HG03064 (cell line): Measurements from ENCODE around the gene FNIP2.
"Not testable (repeated sequence)": the region's sequence is repeated elsewhere in the genome, so short reads cannot be mapped to it uniquely, and the experiment has no call there.

ENCODE experiments used
- ATAC-seq: cut with Tn5 transposase; IDR thresholded peaks from one replicate; pipeline ENCODE4 v1.9.1; 2021; ENCODE audit warnings: low read depth; ENCODE audit not compliant: unreplicated experiment

Gene FNIP2

DNA sequence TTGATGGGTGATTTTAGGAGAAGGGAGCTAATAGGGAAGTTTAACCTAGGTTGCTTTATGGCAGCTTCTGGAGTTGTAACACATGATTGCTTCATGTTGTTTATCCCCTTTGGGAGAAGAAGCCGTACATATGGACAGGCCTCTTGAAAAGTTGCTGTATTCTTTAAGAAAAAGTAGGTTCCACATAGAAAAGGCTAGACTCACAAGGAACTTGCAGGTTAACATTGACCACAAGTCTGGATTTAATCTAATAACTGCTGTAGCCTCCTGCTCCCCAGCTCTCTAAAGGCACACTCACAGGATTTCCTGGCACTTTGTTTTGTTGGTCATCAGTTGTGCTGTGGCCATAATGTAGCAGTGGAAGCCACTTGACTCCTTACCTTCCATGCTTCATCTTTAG is 19.7 kb downstream of the FNIP2 start:
- no peak for ATAC-seq

DNA sequence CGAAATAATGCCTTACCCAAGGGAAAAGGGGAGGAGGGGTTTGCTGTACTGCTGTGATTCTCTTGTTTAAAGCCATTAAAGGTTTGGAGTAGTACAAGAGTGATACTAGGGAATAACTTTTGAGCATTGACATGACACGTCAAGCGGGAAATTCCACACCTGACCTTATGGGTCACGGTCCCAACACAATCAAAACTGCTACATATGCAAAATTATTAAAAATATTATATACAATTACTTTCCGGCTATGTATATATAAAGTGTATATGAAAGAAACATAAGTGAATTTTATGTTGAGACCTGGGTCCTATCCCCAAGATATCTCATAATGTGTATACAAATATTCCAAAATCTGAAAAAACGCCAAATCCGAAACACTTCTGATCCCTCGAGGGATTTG is 21.0 kb downstream of the FNIP2 start:
- ATAC-seq: no peak

DNA sequence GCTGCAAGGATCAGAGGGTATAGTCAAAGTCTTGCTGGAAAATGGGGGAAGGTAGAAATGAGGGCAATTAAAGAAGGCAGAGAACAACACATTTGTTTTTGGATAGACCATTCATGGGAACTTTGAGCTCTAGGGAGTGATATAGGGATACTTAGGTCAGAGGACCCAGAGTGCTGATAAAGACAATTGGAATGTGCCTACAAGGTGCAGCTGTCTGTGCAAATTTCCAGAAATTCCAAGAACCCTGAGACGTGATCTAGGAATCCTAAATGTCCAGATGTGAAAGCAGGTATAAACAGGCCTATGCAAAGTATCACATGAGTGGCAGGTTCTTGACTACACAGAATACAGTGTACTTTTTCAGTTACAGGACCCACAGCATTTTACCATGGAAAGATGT is 24.2 kb downstream of the FNIP2 start:
- no peak for ATAC-seq

DNA sequence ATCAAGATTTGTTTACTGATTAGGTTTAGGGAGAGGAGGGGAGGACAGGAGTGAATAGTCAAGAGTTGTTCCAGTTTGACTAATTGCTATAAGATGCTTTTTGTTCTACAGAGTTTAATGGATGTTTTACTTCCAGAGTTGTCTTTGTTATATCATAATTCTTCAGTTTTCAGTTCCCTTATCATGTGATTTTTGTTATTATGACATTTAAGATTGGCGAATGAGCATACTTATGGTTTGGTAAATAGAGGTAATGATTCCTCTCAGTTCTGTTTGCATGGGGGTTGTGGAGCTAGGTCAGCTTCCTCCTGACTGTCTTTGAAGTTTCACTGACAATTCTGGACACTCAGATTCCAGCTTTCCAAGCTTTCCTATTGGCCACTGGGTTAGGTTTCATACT is 24.6 kb downstream of the FNIP2 start:
- not testable (repeated sequence) for ATAC-seq

DNA sequence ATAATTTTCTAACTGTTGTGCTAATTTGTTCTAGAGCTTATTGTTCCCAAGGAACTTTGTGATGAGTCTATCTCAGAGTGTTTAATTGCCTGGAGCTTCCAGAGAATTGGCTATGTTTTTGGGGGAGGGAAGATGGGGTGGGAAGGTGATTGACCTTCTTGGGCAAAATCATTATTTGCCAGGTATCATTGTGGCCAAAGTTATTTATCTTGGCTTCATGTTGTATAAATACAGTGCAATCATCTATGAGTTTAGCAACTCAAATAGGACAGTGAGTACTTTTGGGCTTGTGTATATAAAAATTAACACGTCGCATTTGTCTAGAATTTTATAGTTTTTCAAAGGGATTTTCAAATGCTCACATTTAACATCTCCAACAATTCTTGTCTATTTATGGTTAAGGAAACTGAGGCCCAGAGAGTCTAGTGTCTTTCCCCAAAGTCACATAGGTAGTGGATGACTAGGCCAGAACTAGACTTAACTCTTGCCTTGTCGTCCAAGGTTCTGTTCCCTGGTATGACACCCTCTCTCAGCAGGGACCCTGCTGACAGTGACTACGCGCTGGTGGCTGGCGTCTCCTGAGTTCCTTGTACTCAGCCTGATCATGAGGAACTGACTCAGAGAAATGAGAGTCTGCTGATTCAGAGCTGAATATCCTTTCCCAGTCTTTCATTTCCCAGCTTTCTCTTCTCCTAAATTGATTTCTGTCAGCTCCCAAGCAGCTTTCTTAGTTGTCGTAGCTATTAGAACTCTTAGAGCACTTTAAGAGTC is 27.7 kb downstream of the FNIP2 start:
- ATAC-seq: no peak

DNA sequence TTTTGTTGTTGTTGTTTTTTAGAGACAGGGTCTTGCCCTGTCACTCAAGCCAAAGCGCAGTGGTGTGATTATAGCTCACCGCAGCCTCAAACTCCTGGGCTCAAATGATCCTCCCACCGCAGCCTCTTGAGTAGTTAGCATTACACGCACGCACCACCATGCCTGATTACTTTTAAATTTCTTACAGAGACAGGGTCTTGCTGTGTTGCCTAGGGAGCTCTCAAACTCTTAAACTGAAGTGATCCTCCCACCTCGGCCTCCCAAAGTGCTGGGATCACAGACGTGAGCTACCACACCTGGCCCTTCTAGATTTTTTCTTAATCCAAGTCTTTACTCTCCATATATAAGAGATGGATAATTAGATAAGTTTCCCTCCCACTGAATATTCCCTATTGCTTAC is 29.2 kb downstream of the FNIP2 start:
- no peak for ATAC-seq

DNA sequence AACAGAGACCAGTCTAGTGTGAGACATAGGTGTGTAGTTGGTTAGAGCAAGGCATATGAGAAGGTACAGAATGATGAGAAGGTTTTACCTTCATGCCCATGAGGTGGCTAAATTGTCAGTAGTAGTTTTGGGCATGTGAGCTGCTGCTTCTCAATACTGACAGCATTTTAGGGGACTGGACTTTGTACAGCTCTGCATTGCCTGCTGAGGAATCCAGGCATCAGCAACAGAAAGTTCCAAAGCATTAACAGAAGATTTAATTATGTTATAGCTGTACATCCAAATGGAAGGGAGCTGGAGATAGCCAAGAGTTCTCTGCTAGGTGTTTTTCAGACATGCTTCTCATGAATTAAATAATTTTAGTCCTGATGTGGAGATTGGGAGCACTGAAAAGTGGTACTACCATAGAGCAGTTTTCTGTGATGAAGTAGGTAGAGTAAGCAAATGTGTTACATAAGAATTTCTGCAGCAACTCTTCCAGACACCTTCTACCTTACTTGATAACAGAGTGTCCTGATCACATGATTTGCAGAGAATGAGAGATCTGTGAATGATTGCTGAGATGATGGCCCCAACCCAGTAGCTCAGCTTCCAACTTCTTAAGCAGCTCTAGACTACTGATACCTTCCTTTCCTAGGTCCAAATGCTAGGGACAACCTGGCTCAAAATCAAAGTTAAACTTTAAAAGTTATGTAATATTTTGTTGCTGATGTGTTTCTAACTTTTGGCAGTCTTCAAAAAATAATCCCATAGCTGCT is 30.4 kb downstream of the FNIP2 start:
- no peak for ATAC-seq

DNA sequence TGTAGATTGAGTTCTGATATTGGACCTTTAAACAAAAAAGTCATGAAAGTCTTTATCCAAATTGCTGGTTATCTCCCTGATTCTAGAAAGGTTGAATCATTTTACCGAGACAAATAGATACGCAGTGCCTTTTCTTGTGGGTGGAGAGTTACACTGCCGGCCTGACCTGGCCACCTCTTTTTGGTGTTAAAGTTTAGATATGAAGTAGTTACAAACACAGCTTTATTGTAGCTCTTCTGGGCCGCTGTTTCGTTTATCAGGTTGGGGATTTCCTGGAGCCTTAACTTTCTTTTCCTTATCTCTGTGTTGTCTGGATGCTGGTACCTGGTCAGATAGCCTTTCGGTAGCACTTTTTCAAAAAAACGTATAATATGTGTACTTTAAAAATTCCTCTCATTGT is 31.0 kb downstream of the FNIP2 start:
- no peak for ATAC-seq

DNA sequence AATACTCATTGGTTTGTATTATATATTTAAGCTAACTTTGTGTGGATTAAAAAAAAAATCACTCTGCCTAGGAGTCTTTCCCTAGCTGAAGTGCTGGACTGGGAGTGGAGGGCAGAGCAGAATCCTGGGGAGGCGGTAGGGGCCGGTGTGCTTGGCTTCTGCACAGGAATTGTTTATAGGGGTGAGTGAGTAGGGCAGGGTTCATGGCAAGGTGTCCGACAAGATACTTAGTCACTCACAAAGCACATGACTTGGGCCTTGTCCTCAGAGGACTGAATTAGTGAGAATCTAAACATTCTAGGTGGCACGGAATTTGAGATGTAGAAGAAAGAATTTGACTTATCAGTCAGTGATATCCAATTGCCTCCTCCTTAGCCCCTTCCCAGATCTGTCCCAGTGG is 32.2 kb downstream of the FNIP2 start:
- no peak for ATAC-seq

DNA sequence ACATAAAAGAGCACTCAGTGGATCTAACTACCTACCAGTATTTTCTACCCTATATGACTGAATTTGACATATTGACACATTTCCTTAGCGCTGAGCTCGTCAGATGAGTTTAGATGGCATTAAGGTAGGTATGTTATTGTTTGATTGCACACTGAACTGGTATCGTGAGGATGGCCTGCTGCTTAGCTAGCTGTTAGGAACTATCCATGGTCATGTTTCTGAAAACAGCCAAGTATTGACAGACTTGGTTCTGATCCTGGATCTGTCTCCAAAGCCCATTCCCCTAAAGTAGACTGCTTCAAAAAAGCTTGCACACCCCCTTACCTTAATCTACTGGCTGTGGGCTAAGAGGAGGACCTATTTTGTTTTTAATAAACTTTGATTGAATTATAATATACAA is 32.9 kb downstream of the FNIP2 start:
- ATAC-seq: no peak

DNA sequence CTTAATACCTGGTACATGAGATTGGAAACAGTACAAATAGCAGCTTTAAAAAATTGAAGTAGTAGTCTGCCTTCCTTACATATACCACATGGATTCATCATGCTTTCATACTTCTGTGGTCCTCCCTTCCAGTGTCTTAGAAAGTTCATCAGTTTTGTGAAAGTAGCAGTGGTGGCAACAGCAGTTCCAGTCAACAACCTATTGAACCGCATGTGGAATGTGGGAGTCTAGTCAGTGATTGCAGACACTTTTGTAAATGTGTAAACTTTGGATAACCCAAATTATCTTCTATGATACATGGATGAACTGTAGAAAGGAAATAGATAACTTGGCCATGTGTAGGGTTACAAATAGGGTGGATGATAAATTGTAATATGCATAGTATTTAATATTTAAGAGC is 34.1 kb downstream of the FNIP2 start:
- no peak for ATAC-seq

DNA sequence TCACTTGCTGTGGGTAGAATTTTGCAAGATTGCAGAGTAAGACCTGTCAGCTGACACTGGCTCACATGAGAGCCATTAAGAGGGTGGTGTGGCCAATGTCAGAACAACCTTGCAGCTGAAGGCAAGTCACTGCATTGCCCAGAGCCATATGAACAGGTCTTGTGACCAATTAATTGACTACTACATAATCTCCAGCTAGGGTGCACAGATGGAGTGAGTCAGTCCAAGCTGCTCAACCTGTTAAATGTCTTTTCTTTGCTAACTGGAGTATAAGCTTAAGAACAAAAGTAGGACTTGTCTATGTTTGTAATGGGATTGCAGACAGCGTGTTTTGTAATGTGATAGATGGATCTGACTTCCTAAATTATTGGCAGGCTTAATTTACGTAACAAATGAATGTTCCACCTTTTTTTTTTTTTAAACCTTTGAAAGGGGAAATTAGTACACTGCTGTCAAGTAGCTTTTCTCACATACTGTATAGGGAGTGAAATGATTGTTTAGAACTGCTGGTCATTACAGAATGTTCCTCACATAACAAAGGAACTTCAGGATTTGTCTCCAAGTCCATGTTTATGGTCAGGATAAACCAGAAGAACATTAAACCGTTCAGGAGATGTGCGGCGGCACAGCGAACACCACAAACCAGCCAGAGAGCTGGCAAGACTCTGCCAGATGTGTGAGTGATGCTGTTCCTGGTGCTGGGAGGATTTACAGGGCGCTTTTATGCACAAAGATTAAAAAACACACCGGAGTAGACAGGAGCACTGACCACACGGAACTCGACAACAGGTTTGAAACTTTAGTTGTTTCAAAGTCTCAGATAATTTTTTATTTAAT is 37.0 kb downstream of the FNIP2 start:
- no peak for ATAC-seq

DNA sequence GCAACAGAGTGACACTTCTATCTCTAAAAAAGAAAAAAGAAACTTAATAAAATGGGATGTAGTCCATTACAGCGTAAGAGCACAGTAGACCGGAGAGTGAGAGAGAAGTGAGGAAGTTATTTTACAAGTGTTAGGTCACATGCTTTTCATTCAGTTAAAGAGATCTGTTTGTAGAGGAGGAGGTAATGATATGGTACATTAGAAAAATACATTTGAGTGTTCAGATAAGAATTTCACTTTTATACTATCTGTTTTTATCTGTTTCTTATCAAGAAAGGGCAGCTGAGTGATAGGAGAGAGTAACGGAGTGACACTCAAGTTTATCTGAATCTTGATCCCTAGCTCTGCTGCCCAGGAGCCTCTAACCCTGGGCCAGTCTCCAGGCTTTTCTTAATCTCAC is 38.9 kb downstream of the FNIP2 start:
- no peak for ATAC-seq

DNA sequence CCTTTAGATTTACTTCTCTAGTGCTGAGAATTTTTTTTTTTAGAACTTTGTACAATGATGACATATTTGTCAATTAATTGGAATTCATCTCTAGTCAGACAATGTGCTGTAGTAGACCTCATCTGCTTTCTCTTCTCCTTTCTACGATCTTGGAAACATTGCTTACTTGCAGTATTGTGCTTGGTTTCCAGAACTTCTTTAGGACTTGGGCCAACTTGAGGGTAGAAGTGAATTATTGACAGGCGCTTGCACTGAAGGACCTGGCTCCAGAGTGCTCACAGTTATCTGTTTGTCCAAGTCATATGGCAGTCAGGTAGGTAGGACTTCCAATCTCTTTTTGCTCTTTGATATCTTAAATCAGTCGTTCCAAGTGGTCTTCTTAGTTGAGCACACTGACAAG is 39.6 kb downstream of the FNIP2 start:
- no peak for ATAC-seq

DNA sequence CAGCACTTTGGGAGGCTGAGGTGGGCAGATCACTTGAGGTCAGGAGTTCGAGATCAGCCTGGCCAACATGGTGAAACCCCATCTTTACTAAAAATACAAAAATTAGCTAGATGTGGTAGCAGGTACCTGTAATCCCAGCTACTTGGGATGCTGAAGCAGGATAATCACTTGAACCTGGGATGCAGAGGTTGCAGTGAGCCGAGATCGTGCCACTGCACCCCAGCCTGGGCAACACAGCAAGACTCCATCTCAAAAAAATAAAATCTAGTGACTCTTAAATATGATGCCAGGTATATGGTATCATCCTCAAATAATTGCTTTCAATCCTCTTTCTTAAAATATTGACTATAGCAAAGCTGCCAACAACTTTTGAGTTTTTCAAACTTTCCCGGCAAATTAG is 40.4 kb downstream of the FNIP2 start:
- ATAC-seq: not testable (repeated sequence)

DNA sequence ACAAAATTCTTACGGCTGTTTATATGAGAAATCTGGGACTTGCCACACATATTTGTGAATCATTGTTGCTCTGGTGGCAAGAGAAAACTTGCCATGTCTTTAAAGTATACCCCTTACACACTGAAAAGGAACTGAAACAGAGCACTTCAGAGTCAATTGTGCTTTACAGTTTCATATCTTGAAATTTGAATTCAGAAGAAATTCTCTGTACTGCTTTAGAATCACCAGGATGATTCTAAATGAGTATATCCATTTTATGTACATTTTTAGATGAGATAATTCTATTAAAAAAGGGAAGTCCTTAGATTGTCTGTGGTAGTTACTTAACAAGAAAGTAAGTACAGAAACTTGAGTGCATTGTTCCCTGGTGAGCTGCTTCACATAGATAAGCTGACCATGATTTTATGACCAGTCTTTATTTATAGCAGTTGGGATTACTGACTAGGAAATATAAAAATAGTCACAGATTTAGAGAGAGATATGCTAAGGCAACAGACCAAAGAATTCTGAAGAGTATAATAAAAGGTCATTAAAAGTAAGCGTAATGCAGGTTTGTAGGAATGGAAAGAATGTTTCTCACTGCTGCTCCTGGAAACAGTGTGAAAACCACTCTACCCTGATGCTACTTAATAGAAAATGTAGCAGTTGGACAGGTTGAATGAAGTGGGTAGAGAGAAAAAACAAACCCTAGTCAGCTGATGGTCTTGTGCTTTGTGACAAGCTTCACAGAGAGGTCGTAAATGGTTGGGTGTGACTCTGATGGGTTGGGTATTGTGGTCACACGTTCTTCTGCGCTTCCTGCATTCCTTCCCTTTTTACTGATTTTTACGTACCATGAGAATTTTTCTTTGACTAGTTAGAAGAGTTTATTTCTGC is 41.0 kb downstream of the FNIP2 start:
- peak; percentile 68 for ATAC-seq

DNA sequence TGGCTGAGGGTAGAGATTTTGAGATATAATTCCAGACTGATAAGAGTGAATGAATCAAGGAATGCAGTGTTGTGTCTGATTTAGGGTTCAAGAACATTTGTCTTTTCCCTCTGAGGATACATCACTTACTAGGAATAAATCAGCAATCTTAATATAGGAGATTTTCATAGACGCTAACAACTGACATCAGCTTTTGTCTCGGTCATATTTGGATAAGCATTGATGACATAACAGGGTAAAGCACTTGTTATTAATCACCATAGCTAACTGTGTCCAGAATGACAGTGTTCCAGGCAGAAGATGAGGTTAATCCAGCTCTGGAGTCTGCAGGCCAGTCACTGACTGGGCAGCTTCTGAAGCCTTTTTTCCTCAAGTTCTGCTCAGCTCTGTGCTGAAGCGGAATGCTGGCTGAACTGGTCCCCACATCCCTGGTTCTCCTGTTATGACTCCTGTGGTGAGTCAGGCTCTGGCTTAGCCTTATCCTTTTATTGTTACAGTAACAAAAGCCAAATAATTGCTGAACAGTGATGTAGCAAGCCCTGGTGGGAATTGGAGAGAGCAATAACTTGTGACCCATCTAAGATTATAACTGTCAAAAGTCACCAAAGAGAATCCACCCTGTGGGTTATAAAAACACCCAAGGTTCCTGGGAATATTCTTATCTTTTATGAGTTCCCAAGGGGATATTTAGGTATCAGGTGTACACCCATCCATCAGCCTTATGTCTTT is 41.8 kb downstream of the FNIP2 start:
- ATAC-seq: no peak

DNA sequence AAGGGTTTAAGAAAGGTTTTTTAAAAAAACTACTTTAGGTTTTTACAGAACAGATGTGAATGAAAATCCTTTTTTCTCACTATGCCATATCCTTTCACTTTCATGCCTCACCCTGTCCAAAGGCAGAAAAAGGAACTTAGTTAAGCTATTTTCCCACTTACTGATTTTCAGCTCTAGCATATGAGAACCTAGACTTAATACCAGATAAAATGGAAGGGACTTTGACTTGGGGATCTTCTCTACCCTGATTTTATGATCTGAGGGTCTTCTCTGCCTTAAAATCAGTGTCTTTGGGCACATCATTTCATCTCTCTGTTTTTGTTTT is 42.4 kb downstream of the FNIP2 start:
- ATAC-seq: no peak

DNA sequence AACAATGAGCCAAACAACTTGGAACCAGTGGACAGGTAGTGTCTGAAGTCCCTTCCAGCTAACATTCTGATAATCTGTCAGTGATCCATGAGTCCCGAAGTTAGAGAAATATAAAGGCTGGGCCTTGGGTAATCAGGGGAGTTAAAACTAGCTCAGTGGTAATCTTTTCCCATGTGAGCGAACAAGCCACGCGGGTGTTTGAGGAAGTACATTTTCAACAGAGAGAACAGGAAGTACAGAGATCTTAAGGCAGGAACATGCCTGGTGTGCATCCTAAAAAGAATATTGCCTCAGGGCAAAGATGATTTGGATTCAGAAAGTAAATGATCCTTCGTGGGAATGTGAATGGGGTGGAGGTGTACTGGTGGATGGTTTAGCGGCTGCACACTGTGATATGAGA is 42.9 kb downstream of the FNIP2 start:
- ATAC-seq: no peak

DNA sequence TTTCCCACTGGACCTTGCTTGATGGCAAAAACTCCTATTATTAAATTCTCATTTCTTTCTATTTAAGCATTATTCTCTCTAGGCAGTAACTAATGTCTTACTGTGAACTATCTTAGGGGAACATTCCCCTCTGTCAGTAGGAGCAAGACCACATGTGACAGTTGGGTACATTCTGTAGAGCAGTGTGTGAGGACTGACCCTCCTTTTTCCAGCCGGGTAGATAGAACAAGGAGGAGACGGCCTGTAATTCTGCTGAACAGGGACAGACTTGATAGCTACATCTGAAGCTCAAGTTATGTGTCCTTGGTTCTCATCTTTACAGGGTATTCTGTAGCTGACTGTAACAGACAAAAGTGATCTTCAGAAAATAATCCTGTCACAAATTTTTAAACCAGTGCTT is 43.3 kb downstream of the FNIP2 start:
- no peak for ATAC-seq
